ENCODE data around the gene YWHAH. TPM values are rescaled to one million over a fixed set of nuclear protein-coding genes. Genes with fewer than 3 reads are reported as not detected.

Gene YWHAH
- total and polyA plus RNA-seq, 2 of the 8 experiments (the other 6 are each of a cell fraction or from before 2014, with no cell fraction given) = 146 to 247 TPM

DNA sequence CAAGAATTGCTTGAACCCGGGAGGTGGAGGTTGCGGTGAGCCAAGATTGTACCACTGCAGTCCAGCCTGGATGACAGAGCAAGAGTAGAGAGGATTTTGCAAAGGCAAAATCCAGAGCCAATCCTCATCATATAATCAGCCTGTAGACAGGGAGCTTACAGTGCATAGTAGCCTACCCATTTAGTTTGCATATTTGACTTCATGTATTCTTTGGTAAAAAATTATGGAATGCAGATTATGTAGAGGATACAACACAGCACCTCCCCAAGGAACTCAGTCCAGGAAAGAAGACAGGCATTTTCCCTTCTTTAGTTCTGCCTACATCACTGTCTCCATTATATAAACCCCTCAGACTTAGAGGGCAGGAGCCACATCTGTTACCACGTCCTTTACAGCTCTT lies 39.7 kb upstream of the YWHAH start:
- no peak overlapping the region for H2BK20ac ChIP-seq (ENCODE audit: low read length)
- 91% methylated on average over 3 of the region's 3 CpGs; no CpG with 5 or more reads in 1 of the 2 experiments for WGBS, 2 experiments (ENCODE audit: extremely low coverage in 1 of 2, insufficient coverage in 1 of 2, insufficient read length in 1 of 2, insufficient replicate concordance in 2 of 2, low coverage in 1 of 2, low lambda C conversion rate in 2 of 2, missing lambda C conversion rate in 1 of 2)
- TF ChIP-seq KDM1A (IDR thresholded peaks at IDR 0.05; ENCODE audit: borderline replicate concordance, low read length) (no peak), TAF1 (IDR thresholded peaks at IDR 0.05; ENCODE audit: low read depth, low read length) (no peak)
- no peak overlapping the region for H3K56ac ChIP-seq (replicated peaks; ENCODE audit: insufficient read length, low read depth, low read length)
- H3K4me2 ChIP-seq (ENCODE audit: insufficient read depth in 1 of 2, low read depth in 2 of 2, low read length in 2 of 2) = no peak overlapping the region
- no peak overlapping the region for H2BK120ac ChIP-seq (replicated peaks; ENCODE audit: low read depth, low read length)
- ChIA-PET POLR2A (ENCODE audit: partially characterized antibody) (interaction anchor here (0.9 to 1.4 kb wide), 2 partner anchors 16 to 40 kb away, joined by 3 to 4 read pairs; no protein-coding TSS in a partner anchor), CTCF (ENCODE audit: partially characterized antibody) (interaction anchor here (0.7 to 1.0 kb wide), 3 partner anchors 15 to 41 kb away, joined by 3 to 4 read pairs (median 3); no protein-coding TSS in a partner anchor)
- DNase-seq (ENCODE audit: low read depth in 1 of 2, low spot score in 2 of 2) (no peak), FAIRE-seq (no peak)
- H3K23ac ChIP-seq (ENCODE audit: insufficient read length) = no peak overlapping the region
- H3K79me2 ChIP-seq (ENCODE audit: control insufficient read depth in 1 of 2, insufficient read depth in 2 of 2, low read length in 2 of 2) = no peaks in the 10 kb centered on the region
- no peaks in the 10 kb centered on the region for H3K4me1 ChIP-seq (replicated peaks in 1 of 4; ENCODE audit: control insufficient read depth in 3 of 4, insufficient read depth in 4 of 4, low read length in 3 of 4)
- no peak overlapping the region for H3K18ac ChIP-seq (ENCODE audit: extremely low read depth, low read length)
- no peaks in the 10 kb centered on the region for H3K27me3 ChIP-seq (replicated peaks in 1 of 4; ENCODE audit: control insufficient read depth in 3 of 4, extremely low read depth in 1 of 4, insufficient read depth in 3 of 4, low read length in 3 of 4)
- H3K79me1 ChIP-seq (ENCODE audit: low read depth, low read length) = no peaks in the 10 kb centered on the region
- H2AFZ ChIP-seq (ENCODE audit: low read length) = no peak overlapping the region
- H3K27ac ChIP-seq (ENCODE audit: low read depth, low read length) = no peak overlapping the region
- H3K14ac ChIP-seq (ENCODE audit: insufficient read length) = no peak overlapping the region
- no peak overlapping the region for H4K5ac ChIP-seq (ENCODE audit: insufficient read length, low read depth, low read length)
- no peak overlapping the region for H4K8ac ChIP-seq (ENCODE audit: extremely low read depth, insufficient read depth, low read length)
- no peaks in the 10 kb centered on the region for H3K9me3 ChIP-seq (ENCODE audit: insufficient read depth in 2 of 2, low read depth in 1 of 2, low read length in 1 of 2)
- H3K4me3 ChIP-seq (ENCODE audit: extremely low read depth in 1 of 4, insufficient read depth in 2 of 4, low read depth in 3 of 4, low read length in 4 of 4) = no peak overlapping the region
- no peak overlapping the region for H2BK15ac ChIP-seq (ENCODE audit: low read length)
- peaks cover 4% of the 10 kb centered on the region; the same call in 1 of the 2 replicates for H3K23me2 ChIP-seq (ENCODE audit: low read depth, low read length)
- H3K36me3 ChIP-seq (ENCODE audit: control insufficient read depth in 2 of 4, insufficient read depth in 4 of 4, low read length in 3 of 4) = peaks cover 0 to 7% (median 2%) of the 10 kb centered on the region in 4 experiments; a peak in 1 of 8 replicates
- H2BK5ac ChIP-seq (ENCODE audit: low read depth, low read length) = no peak overlapping the region
- H2AK5ac ChIP-seq (ENCODE audit: low read depth, low read length) = no peak overlapping the region
- no peak overlapping the region for H3K4ac ChIP-seq (replicated peaks; ENCODE audit: insufficient read length, low read depth, low read length)
- no peaks in the 10 kb centered on the region for H4K20me1 ChIP-seq (replicated peaks in 1 of 2; ENCODE audit: control insufficient read depth in 1 of 2, insufficient read depth in 2 of 2, low read length in 2 of 2)
- H3K9ac ChIP-seq (replicated peaks in 1 of 4; ENCODE audit: extremely low read depth in 1 of 4, low read depth in 3 of 4, low read length in 3 of 4) = no peak overlapping the region
- no peak overlapping the region for H2BK12ac ChIP-seq (ENCODE audit: low read depth, low read length)
- no peak overlapping the region for H4K91ac ChIP-seq (replicated peaks; ENCODE audit: insufficient read length, low read length)

Data from H1 (cell line).